ENCODE measurements around the gene ZNF419.
"Not testable (repeated sequence)": the region's sequence is repeated elsewhere in the genome, so short reads cannot be mapped to it uniquely, and the experiment has no call there.

ZNF419 gene

GRCh38 chr19:57487477-57488298 is at the start of gene ZNF419:
TSS of gene ZNF419 (plus strand) at chr19:57487750. CDS start at chr19:57487951, 201 bp downstream.
- DNase-seq (ENCODE audit: low read depth): peak; percentile 81

DNA sequence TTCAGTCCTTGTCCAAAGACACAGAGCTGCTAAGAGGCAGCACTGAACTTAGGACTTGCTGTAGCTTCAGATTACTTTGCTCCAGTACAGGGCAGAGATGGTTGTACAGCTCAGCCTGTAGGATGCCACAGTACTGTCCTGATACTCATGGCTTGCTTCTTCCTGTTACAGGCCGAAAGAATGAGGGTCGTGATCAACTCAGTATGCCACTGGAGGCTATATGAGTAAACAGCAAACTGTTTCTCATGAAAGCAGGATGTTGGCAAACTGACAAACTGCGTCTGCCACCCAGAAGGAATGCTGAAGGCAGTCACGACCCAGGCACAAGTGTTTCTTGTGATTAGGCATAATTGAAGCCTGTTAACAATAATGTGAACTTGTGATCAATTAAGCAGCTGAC is 49.6 kb upstream of the ZNF419 start:
- no peak for DNase-seq (ENCODE audit: low read depth)

- no peak for DNase-seq (ENCODE audit: low read depth)
These were observed 48.6 kb upstream of the ZNF419 start for GRCh38 chr19:57438925-57439324.

GRCh38 chr19:57441979-57442752 is 45.4 kb upstream of the ZNF419 start:
- no peak for DNase-seq (ENCODE audit: low read depth)

GRCh38 chr19:57443121-57443696 is 44.3 kb upstream of the ZNF419 start:
- DNase-seq (ENCODE audit: low read depth): no peak

DNA sequence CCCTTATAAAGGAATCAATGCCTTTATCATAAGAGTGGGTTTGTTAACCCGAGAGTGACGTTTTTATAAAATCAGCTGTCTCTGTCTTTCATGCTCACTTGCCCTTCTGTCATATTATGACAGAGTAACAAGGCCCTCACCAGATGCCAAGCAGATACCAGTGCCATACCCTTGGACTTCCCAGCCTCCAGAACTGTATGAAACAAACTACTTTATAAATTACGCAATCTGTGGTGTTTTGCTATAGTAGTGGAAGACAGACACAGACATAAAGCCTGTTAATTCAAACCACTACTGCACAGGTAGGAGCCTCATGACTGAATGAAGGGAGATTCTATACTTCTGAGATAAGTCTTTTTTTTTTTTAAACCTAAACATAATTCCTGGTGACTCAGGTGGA is 35.2 kb upstream of the ZNF419 start:
- DNase-seq (ENCODE audit: low read depth): no peak

DNA sequence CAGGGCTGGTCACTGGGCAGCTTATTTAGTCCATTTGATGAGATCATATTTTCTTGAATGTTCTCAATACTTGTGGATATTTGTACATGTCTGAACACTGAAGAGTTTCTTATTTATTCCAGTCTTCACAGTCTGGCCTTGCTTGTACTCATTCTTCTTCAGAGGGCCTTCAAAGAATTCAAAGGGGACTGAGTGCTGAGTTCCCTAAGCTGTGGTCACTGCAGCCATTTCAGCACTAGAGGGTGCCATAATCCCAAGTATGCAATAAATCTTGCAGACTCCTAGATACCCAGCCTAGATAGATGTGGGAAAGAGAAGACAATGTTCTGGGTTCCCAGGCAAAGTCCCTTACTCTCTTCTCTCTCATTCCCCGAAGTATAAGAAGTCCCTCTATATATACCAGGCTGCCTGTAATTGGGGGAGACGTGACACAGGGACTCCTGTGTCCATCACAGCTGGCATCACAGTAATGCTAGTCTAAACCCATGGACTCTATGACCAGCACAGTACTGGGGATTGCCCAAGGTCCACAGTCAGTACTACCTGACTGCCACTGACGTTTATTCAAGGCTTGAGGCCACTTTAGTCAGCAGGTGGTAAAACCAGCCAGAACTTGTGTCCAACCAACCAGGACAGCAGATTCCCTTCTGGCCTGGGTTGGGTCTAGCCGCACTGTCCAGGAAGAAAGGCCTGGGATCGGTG is 21.7 kb upstream of the ZNF419 start:
- peak; percentile 15 for DNase-seq (ENCODE audit: low read depth)

DNA sequence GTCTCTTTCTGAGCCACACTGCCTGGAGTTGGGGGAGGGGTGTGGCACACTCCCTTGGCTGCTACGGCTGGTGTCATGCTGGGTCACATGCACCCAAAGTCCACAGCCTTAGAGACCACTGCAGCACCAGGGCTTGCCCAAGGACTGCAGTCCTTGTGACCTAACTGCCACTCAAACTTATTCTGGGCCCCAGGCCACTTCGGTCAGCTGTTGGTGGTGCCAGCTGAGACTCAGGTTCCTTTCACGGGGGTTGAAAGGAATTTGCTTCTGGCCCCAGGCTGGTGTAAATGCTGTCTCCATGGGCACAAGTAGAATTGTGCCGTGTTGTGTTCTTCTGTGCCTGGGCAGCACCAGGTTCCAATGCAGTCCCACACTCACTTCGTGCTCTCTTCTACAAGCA is 21.1 kb upstream of the ZNF419 start:
- no peak for DNase-seq (ENCODE audit: low read depth)

GRCh38 chr19:57473646-57474045 is 13.9 kb upstream of the ZNF419 start:
- peak; percentile 41 for DNase-seq (ENCODE audit: low read depth)

DNA sequence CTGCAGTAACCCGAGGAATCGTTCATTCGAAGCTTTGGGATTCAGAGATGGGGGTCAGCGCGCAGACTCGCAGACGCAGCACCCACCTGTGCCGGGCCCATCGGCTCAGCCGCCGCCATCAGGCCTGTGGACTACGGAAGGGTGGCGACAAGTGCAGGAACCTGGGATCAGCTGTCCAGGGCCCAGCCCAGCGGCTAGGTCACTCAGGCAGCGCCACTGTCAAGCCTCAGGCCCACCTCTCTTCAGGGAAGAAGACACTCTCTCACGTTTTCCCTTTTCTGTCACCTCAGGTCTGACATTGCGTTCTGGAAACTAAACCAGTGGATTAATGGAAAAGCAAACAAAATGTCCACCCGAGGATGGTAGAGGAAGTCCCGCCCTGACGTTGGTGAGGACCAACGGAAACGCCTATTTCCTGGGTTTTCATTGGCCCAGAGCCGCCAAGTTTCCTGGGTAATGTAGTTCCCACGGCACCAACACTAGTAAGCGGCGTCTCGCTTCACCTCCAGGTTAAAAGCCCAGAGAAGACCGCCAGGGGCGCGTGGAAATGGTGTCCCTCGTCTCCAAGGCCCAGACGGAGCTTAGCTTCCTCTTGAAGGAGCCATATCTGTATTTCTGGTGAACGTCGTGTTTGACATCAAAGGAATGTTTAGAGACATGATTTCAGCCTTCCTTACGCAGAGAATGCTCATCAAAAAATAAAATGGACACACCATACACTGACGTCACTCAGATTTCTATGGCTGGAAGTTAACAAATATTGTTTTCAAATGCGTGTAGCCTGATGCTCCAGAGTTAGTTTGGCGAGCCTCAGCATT is 10.2 kb upstream of the ZNF419 start, which contains the start of gene ZNF772:
Gene ZNF772, minus strand, starts transcription at position 376 of the 818 bp plus-strand sequence. Its CDS starts 257 bp downstream, at position 119.
- DNase-seq (ENCODE audit: low read depth): peak; percentile 95

DNA sequence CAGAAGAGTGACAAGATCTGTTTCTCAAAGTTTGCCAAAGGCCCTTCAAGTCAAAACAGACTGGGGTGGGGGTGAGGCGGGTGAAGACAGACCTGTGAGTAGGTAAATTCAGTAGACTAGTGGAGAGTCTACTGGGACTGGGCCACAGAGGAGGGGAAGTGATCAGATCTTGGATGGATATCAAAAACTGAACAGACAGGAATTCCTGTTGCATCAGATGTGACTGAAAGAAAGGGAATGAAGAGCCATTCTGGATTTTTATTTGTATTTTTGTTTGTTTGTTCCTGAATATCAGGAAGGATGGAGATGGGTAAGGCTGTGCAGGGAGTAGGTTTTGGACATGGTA is 722 bp downstream of the ZNF419 start:
- DNase-seq (ENCODE audit: low read depth): not testable (repeated sequence)

DNA sequence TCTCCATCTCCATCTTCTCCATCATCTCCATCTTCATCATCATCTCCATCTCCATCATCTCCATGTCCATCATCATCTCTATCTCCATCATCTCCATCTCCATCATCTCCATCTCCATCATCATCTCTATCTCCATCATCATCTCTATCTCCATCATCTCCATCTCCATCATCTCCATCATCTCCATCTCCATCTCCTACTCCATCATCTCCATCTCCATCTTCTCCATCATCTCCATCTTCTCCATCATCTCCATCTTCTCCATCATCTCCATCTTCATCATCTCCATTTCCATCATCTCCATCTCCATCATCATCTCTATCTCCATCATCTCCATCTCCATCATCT is 11.8 kb downstream of the ZNF419 start:
- not testable (repeated sequence) for DNase-seq (ENCODE audit: low read depth)

GRCh38 chr19:57499680-57500395 is 12.3 kb downstream of the ZNF419 start, which contains the start of gene ZNF773:
TSS of gene ZNF773 (plus strand) at chr19:57499938. CDS start at chr19:57500081, 143 bp downstream.
- DNase-seq (ENCODE audit: low read depth): peak; percentile 95

DNA sequence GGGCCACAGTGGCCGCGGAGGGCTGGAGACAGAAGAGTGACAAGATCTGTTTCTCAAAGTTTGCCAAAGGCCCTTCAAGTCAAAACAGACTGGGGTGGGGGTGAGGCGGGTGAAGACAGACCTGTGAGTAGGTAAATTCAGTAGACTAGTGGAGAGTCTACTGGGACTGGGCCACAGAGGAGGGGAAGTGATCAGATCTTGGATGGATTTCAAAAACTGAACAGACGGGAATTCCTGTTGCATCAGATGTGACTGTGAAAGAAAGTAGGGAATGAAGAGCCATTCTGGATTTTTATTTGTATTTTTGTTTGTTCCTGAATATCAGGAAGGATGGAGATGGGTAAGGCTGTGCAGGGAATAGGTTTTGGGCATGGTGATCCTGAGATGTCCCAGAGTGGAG is 12.8 kb downstream of the ZNF419 start:
- DNase-seq (ENCODE audit: low read depth): peak; percentile 36

DNA sequence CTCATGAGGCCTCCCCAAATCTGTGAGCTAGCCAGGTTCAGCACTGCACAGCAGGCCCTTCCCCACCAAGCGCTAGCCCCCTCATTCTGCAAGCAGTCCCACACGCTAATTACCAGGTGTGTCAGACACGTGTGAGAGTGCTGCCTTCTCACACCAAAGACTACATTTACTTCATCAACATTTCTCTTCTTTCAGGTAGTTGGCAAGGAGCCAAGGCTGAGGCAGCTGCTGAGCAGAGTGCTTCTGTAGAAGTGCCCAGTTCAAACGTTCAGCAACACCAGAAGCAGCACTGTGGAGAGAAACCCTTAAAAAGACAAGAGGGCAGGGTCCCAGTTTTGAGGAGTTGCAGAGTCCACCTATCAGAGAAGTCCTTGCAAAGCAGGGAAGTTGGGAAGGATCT is 18.6 kb downstream of the ZNF419 start:
- DNase-seq (ENCODE audit: low read depth): no peak

DNA sequence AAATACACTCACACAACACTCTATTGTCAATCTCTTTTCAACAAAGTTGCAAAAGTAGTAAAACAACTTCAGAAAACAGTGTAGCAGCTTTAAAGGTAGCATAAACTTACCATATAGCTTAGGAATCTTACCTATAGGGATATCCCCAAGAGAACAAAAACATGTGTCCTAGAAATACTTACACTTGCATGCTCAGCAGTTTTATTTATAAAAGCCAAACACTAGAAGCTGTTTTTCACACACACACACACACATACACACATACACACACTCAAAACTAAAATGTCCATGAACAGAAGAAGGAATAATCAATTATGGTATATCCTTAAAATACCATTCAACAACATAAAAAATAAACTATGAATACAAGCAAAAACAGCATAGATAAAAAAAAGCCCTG is 23.9 kb downstream of the ZNF419 start:
- DNase-seq (ENCODE audit: low read depth): no peak

GRCh38 chr19:57512845-57513244 is 25.3 kb downstream of the ZNF419 start:
- peak; percentile 47 for DNase-seq (ENCODE audit: low read depth)

DNA sequence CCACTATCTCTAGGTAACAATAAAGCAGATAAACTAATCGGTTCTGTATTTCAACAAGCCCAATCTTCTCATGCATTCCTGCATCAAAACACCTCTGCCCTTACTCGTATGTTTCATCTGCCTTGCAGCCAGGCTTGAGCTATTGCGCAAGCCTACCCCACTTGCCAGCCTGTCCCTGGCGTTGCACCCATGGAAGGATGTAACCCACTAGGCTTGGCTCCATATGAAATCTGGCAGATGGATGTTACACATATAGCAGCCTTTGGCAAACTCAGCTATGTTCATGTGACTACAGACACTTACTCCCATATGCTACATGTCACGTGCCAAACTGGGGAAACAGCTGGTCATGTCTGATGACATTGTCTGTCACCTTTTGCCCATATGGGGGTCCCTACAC is 27.7 kb downstream of the ZNF419 start:
- DNase-seq (ENCODE audit: low read depth): no peak

- DNase-seq (ENCODE audit: low read depth): not testable (repeated sequence)
These were observed 30.5 kb downstream of the ZNF419 start for GRCh38 chr19:57518021-57518420.

DNA sequence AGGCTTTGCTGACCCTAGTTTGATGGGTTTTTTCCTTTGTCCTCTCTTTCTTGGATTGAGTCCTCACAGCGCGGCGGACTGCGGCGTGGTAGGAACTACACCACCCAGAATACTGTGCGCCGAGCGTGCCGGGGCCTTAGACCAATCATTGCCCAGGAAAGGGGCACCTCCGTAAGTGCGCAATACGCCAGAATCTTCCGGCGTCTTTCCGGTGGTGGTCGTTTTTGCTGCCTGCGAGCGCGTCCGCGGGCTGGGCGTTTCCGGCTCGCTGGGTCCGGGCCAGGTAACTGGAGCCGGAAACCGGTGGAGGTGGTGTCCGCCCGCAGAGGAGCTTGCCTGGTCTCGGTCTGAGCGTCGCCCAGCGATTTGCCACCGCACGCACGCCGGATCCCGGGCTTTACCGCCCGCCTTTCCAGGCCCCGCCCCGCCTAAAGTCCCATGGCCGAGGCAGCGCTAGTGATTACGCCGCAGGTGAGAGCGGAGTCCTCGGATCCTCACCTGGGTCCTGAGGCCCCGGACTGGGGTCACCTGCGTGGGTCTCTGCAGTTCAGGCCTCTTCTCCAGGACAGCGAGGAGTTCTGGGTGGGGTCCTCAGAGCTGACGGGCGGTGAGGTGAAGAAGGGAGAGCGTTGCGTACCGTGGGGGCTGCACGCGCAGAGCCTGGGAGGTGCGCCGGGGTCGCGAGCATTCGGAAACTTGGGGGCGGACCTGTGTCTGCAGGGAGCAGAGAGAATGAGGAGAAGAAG is 39.8 kb downstream of the ZNF419 start, which contains the start of gene ZNF549:
Gene ZNF549, plus strand, starts transcription at position 221 of the 746 bp plus-strand sequence. Its CDS starts 218 bp downstream, at position 439.
- peak; percentile 92 for DNase-seq (ENCODE audit: low read depth)

All from amniotic epithelial cell (primary cell).